Raji (cell line): ENCODE data around the gene KCNJ4.

ENCODE experiments used
- POLR2A ChIP-seq: IDR thresholded peaks from 2 replicates; pipeline ENCODE4 v1.6.1; 2011; ENCODE audit warnings: low read depth, low read length, control low read depth; ENCODE audit not compliant: insufficient read depth

KCNJ4 gene

GRCh38 chr22:38462960-38463784 lies 8.2 kb upstream of the KCNJ4 start:
- TF ChIP-seq POLR2A: no peak

- TF ChIP-seq POLR2A: no peak
Measured at GRCh38 chr22:38461414-38462081, 6.5 kb upstream of the KCNJ4 start.

GRCh38 chr22:38461057-38461413 lies 6.0 kb upstream of the KCNJ4 start:
- TF ChIP-seq POLR2A: no peak

GRCh38 chr22:38460426-38460840 lies 5.4 kb upstream of the KCNJ4 start:
- no peak for TF ChIP-seq POLR2A

- no peak for TF ChIP-seq POLR2A
Measured at GRCh38 chr22:38456841-38457699, 2.1 kb upstream of the KCNJ4 start.

- no peak for TF ChIP-seq POLR2A
Measured at GRCh38 chr22:38456272-38456835, 1.4 kb upstream of the KCNJ4 start.

- no peak for TF ChIP-seq POLR2A
Measured at GRCh38 chr22:38455530-38456271, 702 bp upstream of the KCNJ4 start.

- no peak for TF ChIP-seq POLR2A
Measured at GRCh38 chr22:38454353-38455075, 485 bp downstream of the KCNJ4 start.

- no peak for TF ChIP-seq POLR2A
Measured at GRCh38 chr22:38453996-38454352, 1.0 kb downstream of the KCNJ4 start.

GRCh38 chr22:38453066-38453672 lies 1.8 kb downstream of the KCNJ4 start:
- TF ChIP-seq POLR2A: no peak

- no peak for TF ChIP-seq POLR2A
Measured at GRCh38 chr22:38452373-38453065, 2.5 kb downstream of the KCNJ4 start.

GRCh38 chr22:38451864-38452263 lies 3.1 kb downstream of the KCNJ4 start:
- TF ChIP-seq POLR2A: no peak

- no peak for TF ChIP-seq POLR2A
Measured at GRCh38 chr22:38451404-38451803, 3.6 kb downstream of the KCNJ4 start.
